ENCODE results near the gene SMIM13. TPM values are rescaled to one million over a fixed set of nuclear protein-coding genes. Genes with fewer than 3 reads are reported as not detected.

The SMIM13 gene
- polyA plus RNA-seq, 1 experiment, result 9.0 TPM

DNA sequence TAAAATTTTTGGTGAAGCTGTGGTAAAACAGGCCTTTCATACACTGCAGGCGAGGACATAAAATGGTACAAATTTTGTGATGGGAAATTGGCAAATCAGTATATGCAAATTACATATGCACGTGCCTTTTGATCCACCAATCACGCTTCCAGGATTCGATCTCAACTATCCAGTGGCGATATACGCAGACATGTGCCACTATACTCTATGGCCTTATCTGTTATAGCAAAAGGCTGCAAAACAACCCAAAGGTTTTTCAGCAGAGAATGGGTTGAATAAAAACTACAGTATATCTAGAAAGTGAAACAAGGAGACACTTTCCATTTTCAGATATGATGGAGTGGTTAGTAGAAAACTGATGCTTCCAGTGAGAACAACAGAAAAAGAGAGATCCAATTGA lies 59.8 kb downstream of the SMIM13 start:
- DNase-seq (ENCODE audit: low read depth, low spot score), result no peak
- TF ChIP-seq CTCF (IDR thresholded peaks at IDR 0.05; ENCODE audit: low read depth, low read length), result no peak
- CTCF ChIA-PET, result no interaction called here
- POLR2A ChIA-PET, result no interaction called here
- no peak overlapping the region for H3K27ac ChIP-seq (ENCODE audit: low read depth, low read length)
- H3K4me3 ChIP-seq (ENCODE audit: low read depth, low read length), result no peak overlapping the region
- H3K27me3 ChIP-seq (ENCODE audit: control insufficient read depth, insufficient read depth, low read length), result no peaks in the 10 kb centered on the region
- H3K9me3 ChIP-seq (ENCODE audit: control insufficient read depth, insufficient read depth, low read length), result no peaks in the 10 kb centered on the region

DNA sequence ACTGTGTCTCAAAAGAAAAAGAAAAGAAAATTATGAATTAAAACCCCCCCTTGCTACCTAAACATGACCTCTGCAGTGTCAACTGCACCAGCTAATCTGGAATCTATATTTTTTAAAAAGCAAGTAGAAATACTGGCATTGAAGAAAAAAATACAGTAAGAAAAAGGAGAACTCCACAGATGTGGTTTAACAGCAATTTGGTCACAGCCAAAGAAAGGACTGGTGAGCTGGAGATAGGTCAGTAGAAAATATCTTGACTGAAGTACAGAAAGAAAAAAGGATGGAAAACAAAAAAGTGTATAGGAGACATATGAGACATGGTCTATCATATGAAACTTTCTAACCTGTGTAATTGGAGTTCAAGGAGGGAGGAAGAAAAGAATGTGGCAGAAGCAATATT lies 62.0 kb downstream of the SMIM13 start:
- ChIA-PET POLR2A (no interaction called here), CTCF (interaction anchor here (0.6 to 3.3 kb wide), 3 partner anchors 11 to 340 kb away, joined by 3 to 20 read pairs (median 5); no protein-coding TSS in a partner anchor)
- H3K4me3 ChIP-seq (ENCODE audit: low read depth, low read length), result no peak overlapping the region
- H3K27me3 ChIP-seq (ENCODE audit: control insufficient read depth, insufficient read depth, low read length), result no peaks in the 10 kb centered on the region
- H3K27ac ChIP-seq (ENCODE audit: low read depth, low read length), result no peak overlapping the region
- no peak for TF ChIP-seq CTCF (IDR thresholded peaks at IDR 0.05; ENCODE audit: low read depth, low read length)
- no peaks in the 10 kb centered on the region for H3K9me3 ChIP-seq (ENCODE audit: control insufficient read depth, insufficient read depth, low read length)
- no peak for DNase-seq (ENCODE audit: low read depth, low spot score)

- CTCF ChIA-PET, result interaction anchor here (1.3 to 1.5 kb wide), 2 partner anchors 12 to 336 kb away, joined by 3 to 6 read pairs; no protein-coding TSS in a partner anchor
- H3K9me3 ChIP-seq (ENCODE audit: control insufficient read depth, insufficient read depth, low read length), result no peaks in the 10 kb centered on the region
- no peak overlapping the region for H3K4me3 ChIP-seq (ENCODE audit: low read depth, low read length)
- no peak overlapping the region for H3K27ac ChIP-seq (ENCODE audit: low read depth, low read length)
- POLR2A ChIA-PET, result no interaction called here
- DNase-seq (ENCODE audit: low read depth, low spot score), result no peak
- H3K27me3 ChIP-seq (ENCODE audit: control insufficient read depth, insufficient read depth, low read length), result no peaks in the 10 kb centered on the region
- TF ChIP-seq CTCF (IDR thresholded peaks at IDR 0.05; ENCODE audit: low read depth, low read length), result no peak
These were observed 66.6 kb downstream of the SMIM13 start for GRCh38 chr6:11160199-11160598.

GRCh38 chr6:11161031-11161956 lies 67.7 kb downstream of the SMIM13 start:
- CTCF ChIA-PET, result interaction anchor here (1.0 to 1.6 kb wide), 2 partner anchors 11 to 335 kb away, joined by 3 read pairs; no protein-coding TSS in a partner anchor
- TF ChIP-seq CTCF (IDR thresholded peaks at IDR 0.05; ENCODE audit: low read depth, low read length), result no peak
- no peaks in the 10 kb centered on the region for H3K9me3 ChIP-seq (ENCODE audit: control insufficient read depth, insufficient read depth, low read length)
- no peak overlapping the region for H3K4me3 ChIP-seq (ENCODE audit: low read depth, low read length)
- POLR2A ChIA-PET, result no interaction called here
- H3K27me3 ChIP-seq (ENCODE audit: control insufficient read depth, insufficient read depth, low read length), result no peaks in the 10 kb centered on the region
- no peak for DNase-seq (ENCODE audit: low read depth, low spot score)
- H3K27ac ChIP-seq (ENCODE audit: low read depth, low read length), result no peak overlapping the region

DNA sequence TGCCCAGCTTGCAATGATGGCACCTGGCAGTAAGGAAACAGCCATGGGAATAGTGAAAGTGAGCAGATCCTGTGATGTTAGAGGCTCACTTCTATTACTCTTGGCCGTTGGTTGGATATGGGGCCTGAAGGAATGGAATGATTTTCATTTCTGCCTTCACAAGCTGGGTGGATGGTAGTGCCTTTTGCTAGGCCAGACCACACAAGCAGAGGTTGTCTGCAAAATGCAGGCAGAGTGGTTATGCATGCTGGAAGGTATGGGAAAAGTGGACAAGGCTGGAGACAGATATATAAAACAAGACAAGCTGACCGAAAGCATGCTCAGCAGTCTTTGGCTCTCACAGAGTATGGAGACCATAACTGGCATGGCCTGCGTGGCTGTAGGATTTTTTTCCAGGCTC lies 68.6 kb downstream of the SMIM13 start:
- Histone ChIP-seq H3K27me3 (ENCODE audit: control insufficient read depth, insufficient read depth, low read length) (no peaks in the 10 kb centered on the region), H3K4me3 (ENCODE audit: low read depth, low read length) (no peak overlapping the region), H3K27ac (ENCODE audit: low read depth, low read length) (no peak overlapping the region), H3K9me3 (ENCODE audit: control insufficient read depth, insufficient read depth, low read length) (no peaks in the 10 kb centered on the region)
- CTCF ChIA-PET, result interaction anchor here (0.8 to 1.6 kb wide), 3 partner anchors 10 to 334 kb away, joined by 3 to 5 read pairs (median 3); no protein-coding TSS in a partner anchor
- POLR2A ChIA-PET, result no interaction called here
- no peak for DNase-seq (ENCODE audit: low read depth, low spot score)
- TF ChIP-seq CTCF (IDR thresholded peaks at IDR 0.05; ENCODE audit: low read depth, low read length), result no peak
